Heart right ventricle (tissue), 16 donors: ENCODE measurements around the gene IFNL2. TPM values are rescaled to one million over a fixed set of nuclear protein-coding genes. Genes with fewer than 3 reads are reported as not detected.

Source experiments
- ATAC-seq, 8 donors: fragments of 200-7000 bp; cut with Tn5 transposase; one replicate each; pipeline ENCODE4 v1.9.1; 2020; ENCODE audit warnings: mild to moderate bottlenecking in 8 of 8, moderate library complexity in 8 of 8, moderate number of reproducible peaks in 1 of 8
- DNase-seq, 2 donors: peaks; one replicate each; pipeline ENCODE4 v3.0.0-alpha.2; 2020
- H3K27ac ChIP-seq, 10 donors: fragments of 200-600 bp; sonication (generic) in 2 of 10; one replicate each; pipeline versions ENCODE4 v1.5.0 to v1.8.0; 2020 to 2022; ENCODE audit warnings: mild to moderate bottlenecking in 3 of 10
- H3K27me3 ChIP-seq, 7 donors: fragments of 200-600 bp; one replicate each; pipeline ENCODE4 v1.8.0; 2021 to 2022; ENCODE audit warnings: mild to moderate bottlenecking in 2 of 7
- H3K36me3 ChIP-seq, 9 donors: fragments of 200-600 bp; sonication (generic) in 1 of 9; one replicate each; pipeline versions ENCODE4 v1.5.0 to v1.8.0; 2020 to 2022; ENCODE audit warnings: mild to moderate bottlenecking in 2 of 9
- H3K4me1 ChIP-seq, 9 donors: fragments of 200-600 bp; sonication (generic) in 1 of 9; one replicate each; pipeline versions ENCODE4 v1.5.0 to v1.8.0; 2020 to 2022; ENCODE audit warnings: mild to moderate bottlenecking in 4 of 9
- H3K4me3 ChIP-seq, 10 donors: fragments of 200-600 bp; sonication (generic) in 2 of 10; one replicate each; pipeline versions ENCODE4 v1.5.0 to v1.8.0; 2020 to 2022; ENCODE audit warnings: mild to moderate bottlenecking in 7 of 10, moderate library complexity in 2 of 10
- H3K9me3 ChIP-seq, 11 donors: fragments of 200-600 bp in 10 of 11; sonication (generic) in 2 of 11; one replicate each; pipeline versions ENCODE4 v1.5.0 to v1.8.0; 2013 to 2022; ENCODE audit warnings: mild to moderate bottlenecking in 2 of 11, control low read depth in 1 of 11, moderate library complexity in 1 of 11
- WGBS, 2 donors: extraction: QIAGEN DNeasy Blood & Tissue Kit; methylation state at CpG; one replicate each; pipeline ENCODE4 v1.1.7; 2013; ENCODE audit warnings: inconsistent platforms in 1 of 2; 5-methylcytosine and 5-hydroxymethylcytosine counted together
- intact Hi-C, 10 donors: fragments of 100-400 bp; cut with DNase I; formaldehyde crosslinking; loops; one replicate each; pipeline versions ENCODE4 v1.11.1 to v1.14.2; 2022
- polyA plus RNA-seq, 2 donors: library from polyadenylated mRNA; stranded (reverse); fragments of 200-250 nt; gene quantifications; one replicate each; pipeline ENCODE4 v1.2.3, GENCODE V29; 2013
- total RNA-seq, 10 donors: library from RNA; stranded (reverse); fragmentation: NEBNext Ultra II Directional in 3 of 10; extraction: Animal tissue kit (Norgen Biotek cat#: 25700) in 3 of 10; gene quantifications; one replicate each; pipeline versions ENCODE4 v1.2.1 to v1.2.4, GENCODE V29; 2021 to 2023
- TF ChIP-seq, protein P1 (sequence below), 9 donors: fragments of 200-600 bp; sonication (generic) in 2 of 9; IDR thresholded peaks; one replicate each; pipeline versions ENCODE4 v1.5.0 to v1.8.0; 2021 to 2022; ENCODE audit warnings: antibody characterized with exemption in 9 of 9, mild to moderate bottlenecking in 5 of 9, moderate library complexity in 1 of 9
- donor health status: Arrhythmogenic right ventricular cardiomyopathy.
- donor health status: ischemic (EF 13 %, LVEDD 7.1; RV severe dilation, severe dysfunction).
- donor health status: healthy with polysubstance abuse.
- donor health status: DM: no; HTN: yes; CAD: no.
- donor health status: DM: no; HTN: no; CAD: no.
- donor health status: ischemic (EF 25% LVEDD 6.9; RV normal size, moderate dysfunction).
- donor health status: ischemic (EF 25% LVEDD 5.7; RV mildly dilated, moderate dysfunction).
- donor health status: healthy.
- donor health status: DM: yes; HTN: yes; CAD: no.
- donor health status: Ischemic cardiomyopathy.
- donor health status: ischemic (EF 35%, LVEDD 5.7; RV mildly dilated, moderate dysfunction).
- donor health status: nonischemic (EF 11% LVEDD 7.7; RV severe dilation, severe dysfunction).
- donor health status: DM: yes; HTN: yes; CAD: no.
- donor health status: PGD.
- donor health status: ischemic (EF 29% LVEDD 5.4; RV normal size, mild dysfunction).
- donor health status: nonischemic (EF 23%, LVEDD 6.1; RV moderate dilation, normal function).

IFNL2 gene
- total and polyA plus RNA-seq, 12 donors: not detected

DNA sequence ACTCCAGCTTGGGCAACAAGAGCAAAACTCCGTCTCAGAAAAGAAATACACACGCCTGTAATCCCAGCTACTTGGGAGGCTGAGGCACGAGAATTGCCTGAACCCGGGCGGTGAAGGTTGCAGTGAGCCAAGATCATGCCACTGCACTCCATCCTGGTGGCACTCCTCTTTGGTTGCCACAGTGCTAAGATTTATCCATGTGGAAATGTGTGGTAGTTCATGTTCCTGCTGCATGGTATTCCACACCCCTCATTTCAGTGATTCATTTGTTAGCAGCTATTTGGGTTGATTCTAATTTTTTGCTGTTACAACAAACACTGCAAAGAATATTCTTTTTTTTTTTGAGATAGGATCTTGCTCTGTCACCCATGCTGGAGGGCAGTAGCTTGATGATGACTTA is 35.5 kb upstream of the IFNL2 start:
- intact Hi-C loops: no loop called here
- H3K27me3 ChIP-seq: peaks cover 0 to 46% (median 25%) of the 10 kb centered on the region in 7 donors
- WGBS, 2 donors: 85 to 87% methylated on average over 5 of the region's 5 CpGs

DNA sequence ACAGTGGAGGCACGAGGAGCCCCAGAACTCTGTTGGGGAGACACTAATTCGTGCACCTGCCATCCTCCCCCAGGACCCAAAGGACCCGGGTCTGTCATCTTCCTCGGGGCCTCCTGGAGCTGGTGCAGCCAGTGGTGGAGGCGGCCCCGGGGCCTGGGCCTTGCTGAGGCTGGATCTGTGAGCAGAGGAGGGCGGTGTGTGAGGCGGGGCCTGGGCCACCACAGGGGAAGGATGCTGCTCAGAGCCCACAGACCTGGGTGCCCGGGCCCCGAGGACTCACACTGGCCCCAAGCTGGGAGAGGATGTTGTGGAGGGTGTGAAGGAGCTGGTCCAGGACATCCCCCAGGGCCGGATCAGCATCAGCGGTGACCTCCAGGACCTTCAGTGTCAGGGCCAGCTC is 31.7 kb upstream of the IFNL2 start:
- Histone ChIP-seq H3K27ac (no peak overlapping the region), H3K4me3 (no peak overlapping the region), H3K9me3 (no peaks in the 10 kb centered on the region), H3K4me1 (no peaks in the 10 kb centered on the region), H3K27me3 (peaks cover 0 to 61% (median 38%) of the 10 kb centered on the region in 7 donors), H3K36me3 (no peaks in the 10 kb centered on the region)
- TF ChIP-seq, protein P1, sequence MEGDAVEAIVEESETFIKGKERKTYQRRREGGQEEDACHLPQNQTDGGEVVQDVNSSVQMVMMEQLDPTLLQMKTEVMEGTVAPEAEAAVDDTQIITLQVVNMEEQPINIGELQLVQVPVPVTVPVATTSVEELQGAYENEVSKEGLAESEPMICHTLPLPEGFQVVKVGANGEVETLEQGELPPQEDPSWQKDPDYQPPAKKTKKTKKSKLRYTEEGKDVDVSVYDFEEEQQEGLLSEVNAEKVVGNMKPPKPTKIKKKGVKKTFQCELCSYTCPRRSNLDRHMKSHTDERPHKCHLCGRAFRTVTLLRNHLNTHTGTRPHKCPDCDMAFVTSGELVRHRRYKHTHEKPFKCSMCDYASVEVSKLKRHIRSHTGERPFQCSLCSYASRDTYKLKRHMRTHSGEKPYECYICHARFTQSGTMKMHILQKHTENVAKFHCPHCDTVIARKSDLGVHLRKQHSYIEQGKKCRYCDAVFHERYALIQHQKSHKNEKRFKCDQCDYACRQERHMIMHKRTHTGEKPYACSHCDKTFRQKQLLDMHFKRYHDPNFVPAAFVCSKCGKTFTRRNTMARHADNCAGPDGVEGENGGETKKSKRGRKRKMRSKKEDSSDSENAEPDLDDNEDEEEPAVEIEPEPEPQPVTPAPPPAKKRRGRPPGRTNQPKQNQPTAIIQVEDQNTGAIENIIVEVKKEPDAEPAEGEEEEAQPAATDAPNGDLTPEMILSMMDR (IDR thresholded peaks at IDR 0.05): no peak
- ATAC-seq (no peak), DNase-seq (no peak)
- 62 to 71% methylated on average over 12 of the region's 12 CpGs for WGBS, 2 donors
- intact Hi-C loops: no loop called here

More for the DNA sequence above, 35.5 kb upstream of the IFNL2 start:
- no peak overlapping the region for H3K27ac ChIP-seq
- no peak overlapping the region for H3K4me3 ChIP-seq
- H3K4me1 ChIP-seq: no peaks in the 10 kb centered on the region
- TF ChIP-seq, protein P1 (IDR thresholded peaks at IDR 0.05): no peak
- no peak for ATAC-seq
- no peak for DNase-seq
- H3K36me3 ChIP-seq: no peaks in the 10 kb centered on the region
- H3K9me3 ChIP-seq: no peaks in the 10 kb centered on the region

DNA sequence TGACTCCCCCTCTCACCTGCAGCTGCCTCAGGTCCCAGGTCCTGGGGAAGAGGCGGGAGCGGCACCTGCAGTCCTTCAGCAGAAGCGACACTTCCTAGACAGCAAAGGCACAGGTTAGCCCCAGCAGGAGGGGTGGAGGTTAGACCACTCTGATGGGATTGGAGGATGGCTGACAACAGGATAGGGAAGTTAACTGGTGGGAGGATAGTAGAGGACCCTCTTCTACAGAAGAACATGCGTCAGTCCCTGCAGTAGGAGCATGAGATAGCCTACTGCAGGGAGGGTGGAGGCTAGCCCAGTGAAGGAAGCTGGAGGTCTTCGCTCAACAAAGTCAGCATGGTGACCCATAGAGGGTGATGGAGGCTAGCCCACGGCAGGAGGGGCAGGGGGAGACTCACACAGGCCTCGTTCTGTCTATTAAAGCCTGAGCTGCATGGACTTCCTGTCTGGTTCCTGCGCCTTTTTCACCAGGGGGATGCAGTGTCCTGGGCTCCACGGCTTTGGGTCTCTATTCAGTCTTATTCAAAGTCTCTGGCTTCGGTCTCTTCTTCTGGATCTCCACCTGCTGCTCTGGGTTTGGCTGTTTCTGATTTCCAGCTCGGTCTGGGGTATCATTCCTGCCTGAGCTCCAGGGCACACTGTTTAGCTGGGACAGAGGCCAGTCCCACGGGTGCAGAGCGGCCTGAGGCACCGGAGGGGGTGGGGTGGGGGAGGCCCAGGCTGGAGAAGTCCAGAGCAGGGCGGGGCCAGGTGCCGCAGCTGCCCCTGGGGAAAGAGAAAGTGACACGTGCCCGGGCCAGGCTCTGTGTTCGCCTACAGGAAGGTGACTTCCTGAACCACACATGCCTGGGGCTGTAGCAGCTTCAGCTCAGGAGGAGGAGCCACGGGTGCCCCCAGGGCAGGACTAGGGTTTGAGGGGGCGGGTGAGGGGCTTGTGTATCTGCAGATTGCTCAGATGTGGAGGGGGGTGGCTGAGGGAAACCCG is 30.7 kb upstream of the IFNL2 start:
- peaks cover 0 to 61% (median 38%) of the 10 kb centered on the region in 7 donors for H3K27me3 ChIP-seq
- H3K4me1 ChIP-seq: no peaks in the 10 kb centered on the region
- no peak overlapping the region for H3K4me3 ChIP-seq
- H3K36me3 ChIP-seq: no peaks in the 10 kb centered on the region
- intact Hi-C loops: no loop called here
- H3K27ac ChIP-seq: no peak overlapping the region
- TF ChIP-seq, protein P1 (IDR thresholded peaks at IDR 0.05): no peak
- no peak for DNase-seq
- no peaks in the 10 kb centered on the region for H3K9me3 ChIP-seq
- WGBS, 2 donors: 38 to 43% methylated on average over 22 of the region's 22 CpGs
- ATAC-seq: no peak

DNA sequence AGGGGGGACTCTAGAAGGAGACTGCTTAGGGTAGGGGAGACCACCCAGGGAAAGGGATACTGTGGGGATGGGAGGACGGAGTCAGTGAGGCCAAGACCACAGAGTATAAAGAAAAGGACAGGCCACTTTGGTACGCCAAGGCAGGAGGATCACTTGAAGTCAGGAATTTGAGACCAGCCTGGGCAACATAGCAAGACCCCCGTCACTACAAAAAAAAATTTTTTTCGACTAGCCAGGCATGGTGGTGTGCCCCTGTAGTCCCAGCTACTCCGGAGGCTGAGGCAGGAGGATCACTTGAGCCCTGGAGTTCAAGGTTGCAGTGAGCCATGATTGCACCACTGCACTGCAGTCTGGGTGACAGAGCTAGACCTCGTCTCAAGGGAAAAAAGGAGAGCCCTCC is 30.0 kb upstream of the IFNL2 start:
- peaks cover 0 to 57% (median 40%) of the 10 kb centered on the region in 7 donors for H3K27me3 ChIP-seq
- ATAC-seq: no peak
- no peaks in the 10 kb centered on the region for H3K4me1 ChIP-seq
- no peak overlapping the region for H3K27ac ChIP-seq
- DNase-seq: no peak
- intact Hi-C loops: no loop called here
- H3K9me3 ChIP-seq: no peaks in the 10 kb centered on the region
- WGBS, 2 donors: 79 to 85% methylated on average over 6 of the region's 6 CpGs
- no peak overlapping the region for H3K4me3 ChIP-seq
- H3K36me3 ChIP-seq: no peaks in the 10 kb centered on the region
- TF ChIP-seq, protein P1 (IDR thresholded peaks at IDR 0.05): no peak
